Pancreas (tissue), 10 donors: ENCODE data around the gene GHDC. TPM values are rescaled to one million over a fixed set of nuclear protein-coding genes. Genes with fewer than 3 reads are reported as not detected.
"Not testable (repeated sequence)": the region's sequence is repeated elsewhere in the genome, so short reads cannot be mapped to it uniquely, and the experiment has no call there.

Source experiments
- ATAC-seq, 4 donors: fragments of 200-7000 bp; cut with Tn5 transposase; one replicate each; pipeline versions ENCODE4 v1.8.0 to v1.9.1; 2020; ENCODE audit warnings: mild to moderate bottlenecking in 4 of 4, moderate library complexity in 4 of 4
- DNase-seq, 6 donors: peaks; one replicate each; pipeline ENCODE4 v3.0.0-alpha.2; 2020
- FAIRE-seq: peaks from 2 replicates; lab custom pipeline; 2012; peaks lifted over from hg19 to GRCh38; lab: Jason Lieb, UNC
- H3K27ac ChIP-seq, 4 donors: fragments of 200-600 bp; sonication (generic); 1 replicate in 3 of 4; 2 replicates in 1 of 4; pipeline versions ENCODE4 v1.5.0 to v1.8.0; 2020
- H3K27me3 ChIP-seq, 4 donors: fragments of 200-600 bp; one replicate each; pipeline ENCODE4 v1.8.0; 2021
- H3K36me3 ChIP-seq, 3 donors: fragments of 200-600 bp; sonication (generic) in 1 of 3; one replicate each; pipeline versions ENCODE4 v1.5.0 to v1.8.0; 2020 to 2021
- H3K4me1 ChIP-seq, 3 donors: fragments of 200-600 bp; one replicate each; pipeline ENCODE4 v1.8.0; 2021
- H3K4me3 ChIP-seq, 4 donors: fragments of 200-600 bp; sonication (generic) in 2 of 4; one replicate each; pipeline versions ENCODE4 v1.5.0 to v1.8.0; 2020 to 2021
- H3K9me3 ChIP-seq, 4 donors: fragments of 200-600 bp; one replicate each; pipeline ENCODE4 v1.8.0; 2021
- CTCF ChIP-seq, 4 donors: fragments of 200-600 bp; sonication (generic) in 3 of 4; IDR thresholded peaks; one replicate each; pipeline versions ENCODE4 v1.5.0 to v1.8.0; 2021; ENCODE audit warnings: antibody characterized with exemption in 4 of 4
- WGBS, 2 donors: extraction: QIAGEN DNeasy Blood & Tissue Kit; methylation state at CpG; one replicate each; pipeline ENCODE4 v1.1.7; 2013; 5-methylcytosine and 5-hydroxymethylcytosine counted together
- intact Hi-C, 3 donors: fragments of 100-400 bp; cut with DNase I; formaldehyde crosslinking; loops; one replicate each; pipeline versions ENCODE4 v1.11.1 to v1.14.2; 2022
- polyA plus RNA-seq, 2 donors: library from polyadenylated mRNA; stranded (reverse); fragments of 200-250 nt; gene quantifications; one replicate each; pipeline ENCODE4 v1.2.3, GENCODE V29; 2013
- total RNA-seq, 6 donors: library from RNA; stranded (reverse); fragmentation: NEBNext Ultra II Directional in 4 of 6; extraction: Animal tissue kit (Norgen Biotek cat#: 25700) in 4 of 6; gene quantifications; one replicate each; pipeline versions ENCODE4 v1.2.1 to v1.2.4, GENCODE V29; 2021 to 2023
- donor health status: healthy with polysubstance abuse.
- donor health status: DM: no; HTN: no; CAD: no; lungs with moderate emphysema.
- donor health status: DM: no; HTN: no; CAD: no.
- donor health status: control.
- donor health status: control.
- donor health status: Bipolar disorder and iron deficiency.
- donor health status: DM: yes; HTN: yes; CAD: no.
- donor health status: DM: no; HTN: no; CAD: no.
- donor health status: DM: no; HTN: no; CAD: no.
- donor health status: DM: yes; HTN: yes; CAD: no.

Gene GHDC
- 10 to 100 TPM; 14.8 to 20.9 (median 17.1) TPM for total RNA-seq
- polyA plus RNA-seq = 10 to 100 TPM; 19.4 to 21.6 TPM

GRCh38 chr17:42193969-42194899, at the start of gene GHDC:
TSS of gene GHDC (minus strand) at chr17:42194494. CDS start at chr17:42193581, 913 bp downstream.
- Histone ChIP-seq H3K27me3 (no peaks in the 10 kb centered on the region), H3K27ac (peak within 1 kb of the TSS in 3 of 4 donors; percentile 20 to 62 (median 40)), H3K4me1 (peaks cover 0 to 6% (median 5%) of the 10 kb centered on the region in 3 donors), H3K36me3 (no peaks in the 10 kb centered on the region), H3K4me3 (peak within 1 kb of the TSS; percentile 33 to 67 (median 53)), H3K9me3 (no peaks in the 10 kb centered on the region)
- TF ChIP-seq CTCF (IDR thresholded peaks at IDR 0.05) = no peak
- FAIRE-seq (no peak), ATAC-seq (peak; percentile 96 to 99 (median 98)), DNase-seq (peak; percentile 80 to 91 (median 84))
- intact Hi-C loops = no loop called here
- 17% methylated on average over 24 of the region's 24 CpGs for WGBS, 2 donors

- intact Hi-C loops = no loop called here
- H3K4me1 ChIP-seq = peaks cover 4 to 23% (median 13%) of the 10 kb centered on the region in 3 donors
- H3K27ac ChIP-seq = no peak overlapping the region
- TF ChIP-seq CTCF (IDR thresholded peaks at IDR 0.05) = no peak
- FAIRE-seq = no peak
- H3K4me3 ChIP-seq = no peak overlapping the region
- WGBS, 2 donors = 83 to 85% methylated on average over 5 of the region's 5 CpGs
- no peaks in the 10 kb centered on the region for H3K36me3 ChIP-seq
- DNase-seq = no peak
- no peaks in the 10 kb centered on the region for H3K9me3 ChIP-seq
- no peaks in the 10 kb centered on the region for H3K27me3 ChIP-seq
- no peak for ATAC-seq
Observed at GRCh38 chr17:42243493-42243982, 49.2 kb upstream of the GHDC start.

GRCh38 chr17:42241871-42242270, 47.6 kb upstream of the GHDC start:
- H3K4me1 ChIP-seq = peaks cover 0 to 8% (median 6%) of the 10 kb centered on the region in 3 donors
- intact Hi-C loops = no loop called here
- FAIRE-seq (no peak), ATAC-seq (no peak), DNase-seq (no peak)
- no peaks in the 10 kb centered on the region for H3K27me3 ChIP-seq
- no peak overlapping the region for H3K4me3 ChIP-seq
- H3K36me3 ChIP-seq = no peaks in the 10 kb centered on the region
- 96 to 100% methylated on average over 1 of the region's 1 CpG for WGBS, 2 donors
- H3K27ac ChIP-seq = no peak overlapping the region
- H3K9me3 ChIP-seq = no peaks in the 10 kb centered on the region
- TF ChIP-seq CTCF (IDR thresholded peaks at IDR 0.05) = no peak

- H3K27ac ChIP-seq, FAIRE-seq, DNase-seq, H3K27me3 ChIP-seq, H3K4me3 ChIP-seq, H3K36me3 ChIP-seq, H3K4me1 ChIP-seq, ATAC-seq, H3K9me3 ChIP-seq, intact Hi-C loops: not testable (repeated sequence)
- WGBS, 2 donors = 73 to 75% methylated on average over 4 of the region's 4 CpGs
Observed at GRCh38 chr17:42240863-42241262, 46.6 kb upstream of the GHDC start.

- Histone ChIP-seq H3K4me3 (no peak overlapping the region), H3K36me3 (no peaks in the 10 kb centered on the region), H3K27me3 (no peaks in the 10 kb centered on the region), H3K4me1 (no peaks in the 10 kb centered on the region), H3K27ac (no peak overlapping the region), H3K9me3 (no peaks in the 10 kb centered on the region)
- TF ChIP-seq CTCF (IDR thresholded peaks at IDR 0.05) = no peak
- WGBS, 2 donors = 72 to 84% methylated on average over 5 of the region's 5 CpGs
- no peak for DNase-seq
- ATAC-seq = no peak
- FAIRE-seq = no peak
- intact Hi-C loops = no loop called here
Observed at GRCh38 chr17:42240201-42240600, 45.9 kb upstream of the GHDC start.

- H3K27ac ChIP-seq, ATAC-seq, H3K27me3 ChIP-seq, H3K4me1 ChIP-seq, intact Hi-C loops, FAIRE-seq, DNase-seq, H3K9me3 ChIP-seq, H3K4me3 ChIP-seq, H3K36me3 ChIP-seq: not testable (repeated sequence)
- 74 to 76% methylated on average over 7 of the region's 7 CpGs for WGBS, 2 donors
Observed at GRCh38 chr17:42239576-42239975, 45.3 kb upstream of the GHDC start.
